Natural killer cell (primary cell): ENCODE data around the gene STARD8. TPM values are rescaled to one million over a fixed set of nuclear protein-coding genes. Genes with fewer than 3 reads are reported as not detected.
"Not testable (repeated sequence)": the region's sequence is repeated elsewhere in the genome, so short reads cannot be mapped to it uniquely, and the experiment has no call there.

ENCODE experiments used
- ATAC-seq, 3 donors: fragments of 150-1000 bp in 2 of 3; fragments of 200-7000 bp in 1 of 3; cut with Tn5 transposase; 1 replicate in 1 of 3; 2 replicates in 2 of 3; pipeline ENCODE4 v1.10.0; 2021; ENCODE audit warnings: mild to moderate bottlenecking in 2 of 3, moderate library complexity in 2 of 3
- DNase-seq, 2 donors: peaks; one replicate each; pipeline versions ENCODE4 v3.0.0 to v3.0.0-alpha.2; 2013 to 2021; ENCODE audit warnings: mixed read lengths in 1 of 2
- H3K27ac ChIP-seq: one replicate; pipeline ENCODE4 v1.5.1; 2013; ENCODE audit warnings: mild to moderate bottlenecking, low read length
- H3K27me3 ChIP-seq: one replicate; pipeline ENCODE4 v1.6.1; 2013; ENCODE audit warnings: low read length; ENCODE audit not compliant: control insufficient read depth, insufficient read depth
- H3K36me3 ChIP-seq: one replicate; pipeline ENCODE4 v1.6.1; 2013; ENCODE audit warnings: low read length; ENCODE audit not compliant: control insufficient read depth, insufficient read depth
- H3K4me1 ChIP-seq: one replicate; pipeline ENCODE4 v1.6.1; 2013; ENCODE audit warnings: low read length; ENCODE audit not compliant: control insufficient read depth, insufficient read depth
- H3K4me3 ChIP-seq: one replicate; pipeline ENCODE4 v1.5.1; 2013; ENCODE audit warnings: low read length
- H3K9me3 ChIP-seq: one replicate; pipeline ENCODE4 v1.6.1; 2013; ENCODE audit warnings: low read length; ENCODE audit not compliant: control insufficient read depth, insufficient read depth
- H3K27ac Mint-ChIP-seq, 2 donors: one replicate each; pipeline ENCODE4 v1.8.0; 2022; ENCODE audit warnings: mild to moderate bottlenecking in 2 of 2, mixed read lengths in 2 of 2, moderate library complexity in 1 of 2
- H3K27me3 Mint-ChIP-seq, 2 donors: one replicate each; pipeline ENCODE4 v1.8.0; 2022; ENCODE audit warnings: low read depth in 2 of 2, mixed read lengths in 2 of 2
- H3K36me3 Mint-ChIP-seq: one replicate; pipeline ENCODE4 v1.8.0; 2022; ENCODE audit warnings: mixed read lengths
- H3K4me1 Mint-ChIP-seq, 2 donors: one replicate each; pipeline ENCODE4 v1.8.0; 2022; ENCODE audit warnings: mixed read lengths in 2 of 2
- H3K4me3 Mint-ChIP-seq: one replicate; pipeline ENCODE4 v1.8.0; 2022; ENCODE audit warnings: mild to moderate bottlenecking, moderate library complexity, mixed read lengths
- H3K9me3 Mint-ChIP-seq, 2 donors: one replicate each; pipeline ENCODE4 v1.8.0; 2022; ENCODE audit warnings: mixed read lengths in 2 of 2
- WGBS: methylation state at CpG from one replicate; pipeline ENCODE4 v1.1.7; 2013; ENCODE audit warnings: missing lambda C conversion rate; ENCODE audit not compliant: insufficient coverage; 5-methylcytosine and 5-hydroxymethylcytosine counted together
- intact Hi-C: fragments of 100-400 bp; cut with micrococcal nuclease; formaldehyde crosslinking; loops from one replicate; pipeline ENCODE4 v1.14.2; 2022
- total RNA-seq, 4 donors: library from RNA; stranded (reverse); fragments of 120-200 nt in 1 of 4; gene quantifications; one replicate each; pipeline versions ENCODE4 v1.2.3 to v1.2.4, GENCODE V29; 2013 to 2022
- TF ChIP-seq, protein P1 (sequence below): fragments of 200-600 bp; IDR thresholded peaks from one replicate; pipeline ENCODE4 v1.8.0; 2022; ENCODE audit warnings: antibody characterized with exemption

The STARD8 gene
- total RNA-seq, 3 donors from 2014 or later (not counting 1 experiment from before 2014, with no cell fraction given), result 0.97 to 1.3 (median 1.1) TPM

DNA sequence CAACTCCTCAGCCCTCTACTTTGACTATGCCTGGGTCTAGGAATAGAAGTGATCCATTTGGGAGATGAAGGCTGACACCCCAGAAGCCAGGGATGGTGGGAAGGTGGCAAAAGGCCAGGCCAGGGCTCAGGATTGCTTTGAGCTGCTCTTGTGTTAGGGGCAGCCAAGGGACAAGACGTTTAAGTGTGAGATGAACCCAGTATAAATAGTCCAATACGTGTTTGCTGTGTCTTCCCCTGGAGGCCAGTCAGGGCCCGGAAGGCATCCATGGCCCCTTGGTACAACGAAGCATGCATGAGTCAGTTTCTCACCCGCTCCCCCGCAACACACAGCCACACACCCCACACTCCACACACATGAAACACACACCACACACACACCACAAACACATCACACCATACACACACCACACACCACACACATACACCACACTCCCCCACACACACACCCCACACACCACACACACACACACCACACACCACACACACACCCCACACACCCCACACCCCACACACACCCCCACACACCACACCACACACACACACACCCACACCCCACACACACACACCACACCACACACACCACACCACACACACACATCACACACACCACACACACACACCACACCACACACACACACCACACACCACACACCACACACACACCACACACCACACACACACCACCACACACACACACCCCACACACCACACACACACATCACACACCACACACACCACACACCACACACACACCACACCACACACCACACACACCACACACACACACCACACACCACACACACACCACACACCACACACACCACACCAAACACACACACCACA is 5.1 kb downstream of the STARD8 start:
- H3K36me3 Mint-ChIP-seq, result no peaks in the 10 kb centered on the region
- Histone ChIP-seq H3K4me3 (no peak overlapping the region), H3K4me1 (no peaks in the 10 kb centered on the region), H3K9me3 (no peaks in the 10 kb centered on the region), H3K27ac (no peak overlapping the region), H3K27me3 (no peaks in the 10 kb centered on the region), H3K36me3 (no peaks in the 10 kb centered on the region)
- no peaks in the 10 kb centered on the region for H3K4me1 Mint-ChIP-seq
- DNase-seq (no peak), ATAC-seq (peak in 1 of 3 donors; percentile 36)
- TF ChIP-seq, protein P1, sequence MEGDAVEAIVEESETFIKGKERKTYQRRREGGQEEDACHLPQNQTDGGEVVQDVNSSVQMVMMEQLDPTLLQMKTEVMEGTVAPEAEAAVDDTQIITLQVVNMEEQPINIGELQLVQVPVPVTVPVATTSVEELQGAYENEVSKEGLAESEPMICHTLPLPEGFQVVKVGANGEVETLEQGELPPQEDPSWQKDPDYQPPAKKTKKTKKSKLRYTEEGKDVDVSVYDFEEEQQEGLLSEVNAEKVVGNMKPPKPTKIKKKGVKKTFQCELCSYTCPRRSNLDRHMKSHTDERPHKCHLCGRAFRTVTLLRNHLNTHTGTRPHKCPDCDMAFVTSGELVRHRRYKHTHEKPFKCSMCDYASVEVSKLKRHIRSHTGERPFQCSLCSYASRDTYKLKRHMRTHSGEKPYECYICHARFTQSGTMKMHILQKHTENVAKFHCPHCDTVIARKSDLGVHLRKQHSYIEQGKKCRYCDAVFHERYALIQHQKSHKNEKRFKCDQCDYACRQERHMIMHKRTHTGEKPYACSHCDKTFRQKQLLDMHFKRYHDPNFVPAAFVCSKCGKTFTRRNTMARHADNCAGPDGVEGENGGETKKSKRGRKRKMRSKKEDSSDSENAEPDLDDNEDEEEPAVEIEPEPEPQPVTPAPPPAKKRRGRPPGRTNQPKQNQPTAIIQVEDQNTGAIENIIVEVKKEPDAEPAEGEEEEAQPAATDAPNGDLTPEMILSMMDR, result no peak
- H3K27me3 Mint-ChIP-seq, result peaks cover 2 to 14% of the 10 kb centered on the region in 2 donors
- H3K27ac Mint-ChIP-seq, result peak overlapping the region in 1 of 2 donors; percentile 36
- 80% methylated on average over 6 of the region's 6 CpGs for WGBS
- intact Hi-C loops, result no loop called here
- peaks cover 0 to 7% of the 10 kb centered on the region in 2 donors for H3K9me3 Mint-ChIP-seq
- H3K4me3 Mint-ChIP-seq, result no peak overlapping the region

DNA sequence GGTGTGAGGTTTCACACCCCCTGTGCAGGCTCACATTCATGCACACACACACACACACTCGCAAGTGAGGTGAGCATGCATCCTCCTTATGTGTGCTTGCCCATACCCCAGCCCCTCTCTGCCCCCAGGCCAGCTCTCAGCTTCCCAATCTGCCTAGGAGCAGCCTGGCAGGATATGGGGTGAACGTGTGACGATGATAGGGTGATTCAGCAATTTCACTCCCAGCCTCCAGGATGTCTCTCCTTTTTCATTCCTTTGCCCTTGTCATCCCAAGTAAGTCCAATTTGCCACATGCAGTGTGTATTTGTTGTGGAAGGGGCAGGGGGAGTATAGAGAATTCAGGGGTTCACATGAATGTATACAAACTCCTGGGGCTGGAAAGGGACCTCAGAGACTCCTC is 7.2 kb downstream of the STARD8 start:
- no peaks in the 10 kb centered on the region for H3K4me1 Mint-ChIP-seq
- Histone ChIP-seq H3K9me3 (no peaks in the 10 kb centered on the region), H3K36me3 (no peaks in the 10 kb centered on the region), H3K4me3 (no peak overlapping the region), H3K4me1 (no peaks in the 10 kb centered on the region), H3K27ac (no peak overlapping the region), H3K27me3 (no peaks in the 10 kb centered on the region)
- H3K36me3 Mint-ChIP-seq, result no peaks in the 10 kb centered on the region
- intact Hi-C loops, result no loop called here
- H3K9me3 Mint-ChIP-seq, result peaks cover 0 to 7% of the 10 kb centered on the region in 2 donors
- no peak for DNase-seq
- H3K27ac Mint-ChIP-seq, result no peak overlapping the region
- ATAC-seq, result no peak
- H3K27me3 Mint-ChIP-seq, result peaks cover 0 to 3% of the 10 kb centered on the region in 2 donors
- TF ChIP-seq, protein P1, result no peak
- no peak overlapping the region for H3K4me3 Mint-ChIP-seq
- 20% methylated on average over 1 of the region's 3 CpGs for WGBS

DNA sequence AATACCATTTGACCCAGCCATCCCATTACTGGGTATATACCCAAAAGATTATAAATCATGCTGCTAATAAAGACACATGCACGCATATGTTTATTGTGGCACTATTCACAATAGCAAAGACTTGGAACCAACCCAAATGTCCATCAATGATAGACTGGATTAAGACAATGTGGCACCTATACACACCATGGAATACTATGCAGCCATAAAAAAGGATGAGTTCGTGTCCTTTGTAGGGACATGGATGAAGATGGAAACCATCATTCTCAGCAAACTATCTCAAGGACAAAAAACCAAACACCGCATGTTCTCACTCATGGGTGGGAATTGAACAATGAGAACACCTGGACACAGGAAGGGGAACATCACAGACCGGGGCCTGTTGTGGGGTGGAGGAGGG is 9.0 kb downstream of the STARD8 start:
- H3K4me3 Mint-ChIP-seq, H3K4me3 ChIP-seq, H3K27me3 ChIP-seq, H3K36me3 Mint-ChIP-seq, DNase-seq, H3K4me1 ChIP-seq, ATAC-seq, H3K36me3 ChIP-seq, H3K27ac Mint-ChIP-seq, H3K9me3 ChIP-seq, H3K4me1 Mint-ChIP-seq, H3K9me3 Mint-ChIP-seq, H3K27me3 Mint-ChIP-seq, H3K27ac ChIP-seq, intact Hi-C loops: not testable (repeated sequence)
- WGBS, result 100% methylated on average over 2 of the region's 4 CpGs

DNA sequence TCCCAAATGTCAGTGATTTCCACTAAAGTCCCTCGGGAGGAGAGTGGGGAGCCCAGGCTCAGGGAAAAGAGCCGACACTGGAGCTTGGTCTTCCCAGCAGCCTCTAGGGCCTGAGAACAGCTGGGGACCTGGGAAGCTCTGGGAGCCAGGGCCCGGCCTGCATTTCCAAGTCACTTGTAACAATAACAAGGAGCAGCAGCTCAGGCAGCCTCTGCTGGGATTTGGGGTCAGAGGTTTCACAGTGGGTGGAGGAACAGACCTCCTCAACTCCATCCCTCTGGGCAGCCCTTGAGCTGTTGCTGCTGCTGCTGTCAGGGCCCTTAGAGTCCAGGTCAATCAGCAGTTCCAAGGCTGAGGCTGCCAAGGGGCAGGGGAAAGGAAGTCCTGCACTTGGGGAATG is 11.1 kb downstream of the STARD8 start:
- no peaks in the 10 kb centered on the region for H3K36me3 ChIP-seq
- intact Hi-C loops, result no loop called here
- H3K4me1 Mint-ChIP-seq, result no peaks in the 10 kb centered on the region
- H3K9me3 Mint-ChIP-seq, result peaks cover 0 to 2% of the 10 kb centered on the region in 2 donors
- peaks cover 3 to 7% of the 10 kb centered on the region in 2 donors for H3K27me3 Mint-ChIP-seq
- H3K9me3 ChIP-seq, result no peaks in the 10 kb centered on the region
- no peak for ATAC-seq
- H3K4me3 Mint-ChIP-seq, result no peak overlapping the region
- no peak overlapping the region for H3K4me3 ChIP-seq
- WGBS, result 94% methylated on average over 3 of the region's 3 CpGs
- no peak overlapping the region for H3K27ac Mint-ChIP-seq
- H3K27me3 ChIP-seq, result no peaks in the 10 kb centered on the region
- H3K36me3 Mint-ChIP-seq, result no peaks in the 10 kb centered on the region
- no peaks in the 10 kb centered on the region for H3K4me1 ChIP-seq
- TF ChIP-seq, protein P1, result no peak
- no peak overlapping the region for H3K27ac ChIP-seq
- DNase-seq, result no peak
